Adrenal gland (tissue), 12 donors: ENCODE results near the gene C1R. TPM values are rescaled to one million over a fixed set of nuclear protein-coding genes. Genes with fewer than 3 reads are reported as not detected.
A peak's percentile ranks its signal among the peaks of the same experiment; 100 is the strongest.

Experiments
- DNase-seq, 7 donors: peaks; one replicate each; pipeline ENCODE4 v3.0.0-alpha.2; 2019 to 2020
- H3K27ac ChIP-seq, 5 donors: fragments of 200-600 bp; sonication (generic) in 4 of 5; 1 replicate in 3 of 5; 2 replicates in 2 of 5; pipeline versions ENCODE4 v1.5.1 to v1.8.0; 2016 to 2020; ENCODE audit warnings: mild to moderate bottlenecking in 1 of 5
- H3K27me3 ChIP-seq: fragments of 200-600 bp; 2 replicates; pipeline ENCODE4 v1.8.0; 2021
- H3K36me3 ChIP-seq, 2 donors: fragments of 200-600 bp; replicated peaks in 1 of 2; 1 replicate in 1 of 2; 2 replicates in 1 of 2; pipeline versions ENCODE4 v1.5.1 to v1.8.0; 2018 to 2022
- H3K4me1 ChIP-seq, 2 donors: fragments of 200-600 bp; replicated peaks in 1 of 2; 1 replicate in 1 of 2; 2 replicates in 1 of 2; pipeline versions ENCODE4 v1.5.1 to v1.8.0; 2018 to 2021
- H3K4me3 ChIP-seq, 4 donors: fragments of 200-600 bp; sonication (generic) in 3 of 4; one replicate each; pipeline ENCODE4 v1.5.1; 2016 to 2018
- H3K9me3 ChIP-seq, 3 donors: fragments of 200-600 bp; sonication (generic) in 1 of 3; replicated peaks in 1 of 3; 1 replicate in 2 of 3; 2 replicates in 1 of 3; pipeline versions ENCODE4 v1.5.1 to v1.8.0; 2016 to 2021
- CTCF ChIP-seq, 6 experiments: fragments of 450-650 bp in 4 of 6; fragments of 200-600 bp in 2 of 6; sonication (generic) in 1 of 6; IDR thresholded peaks; 1 replicate in 5 of 6; 2 replicates in 1 of 6; pipeline versions ENCODE4 v1.5.1 to v1.8.0; 2016 to 2021; ENCODE audit warnings: antibody characterized with exemption in 6 of 6, mild to moderate bottlenecking in 2 of 6, moderate library complexity in 1 of 6
- POLR2A ChIP-seq, 2 donors: fragments of 450-650 bp; IDR thresholded peaks; one replicate each; pipeline ENCODE4 v1.6.1; 2017; ENCODE audit warnings: antibody characterized with exemption in 2 of 2, mild to moderate bottlenecking in 2 of 2, moderate library complexity in 1 of 2
- WGBS, 4 donors: extraction: QIAGEN DNeasy Blood & Tissue Kit in 2 of 4; methylation state at CpG; one replicate each; pipeline versions ENCODE4 v1.1.5 to v1.1.7; 2013 to 2017; 5-methylcytosine and 5-hydroxymethylcytosine counted together
- intact Hi-C, 2 donors: fragments of 100-400 bp; cut with DNase I; formaldehyde crosslinking; loops; one replicate each; pipeline versions ENCODE4 v1.14.1 to v1.15.0; 2022 to 2023
- polyA plus RNA-seq, 3 donors: library from polyadenylated mRNA; stranded (reverse); fragments of 200-250 nt in 2 of 3; fragments of 350-450 nt in 1 of 3; fragmentation: Illumina TruSeq in 1 of 3; extraction: RNeasy Lipid Tissue Mini Kit (QIAGEN cat#74804) in 1 of 3; gene quantifications; one replicate each; pipeline ENCODE4 v1.2.3, GENCODE V29; 2013 to 2014
- total RNA-seq, 9 donors: library from RNA; depleted of rRNA in 4 of 9; stranded (reverse); fragments of >200 nt in 4 of 9; fragments of 120-200 nt in 1 of 9; fragmentation: NEBNext Ultra II Directional in 1 of 9; extraction: Animal tissue kit (Norgen Biotek cat#: 25700) in 1 of 9; gene quantifications; one replicate each; pipeline versions ENCODE4 v1.1.0 to v1.2.4, GENCODE V29; 2013 to 2023
- donor health status: healthy with polysubstance abuse.
- donor health status: Bipolar disorder and iron deficiency.
- donor health status: DM: yes; HTN: yes; CAD: no.
- donor health status: DM: no; HTN: no; CAD: no.
- donor health status: DM: no; HTN: no; CAD: no.
- donor health status: DM: yes; HTN: yes; CAD: no.

Gene C1R
- total and polyA plus RNA-seq, 12 donors = 10.3 to 1,160 (median 366) TPM

- no peaks in the 10 kb centered on the region for H3K27me3 ChIP-seq
- no peak for TF ChIP-seq POLR2A (IDR thresholded peaks at IDR 0.05)
- TF ChIP-seq CTCF (IDR thresholded peaks at IDR 0.05) = no peak
- intact Hi-C loops = no loop called here
- H3K27ac ChIP-seq = peak overlapping the region in 1 of 5 donors; percentile 84
- no peaks in the 10 kb centered on the region for H3K9me3 ChIP-seq
- no peak for DNase-seq
- peaks cover 20 to 32% of the 10 kb centered on the region in 2 donors for H3K4me1 ChIP-seq
- H3K4me3 ChIP-seq = peak overlapping the region in 1 of 4 donors; percentile 63
- H3K36me3 ChIP-seq = peaks cover 0 to 26% of the 10 kb centered on the region in 2 donors
- 45 to 53% (median 45%) methylated on average over 7 of the region's 7 CpGs for WGBS, 4 donors
These were observed 39.2 kb upstream of the C1R start for GRCh38 chr12:7131502-7131866.

- Histone ChIP-seq H3K27ac (peak overlapping the region in 3 of 5 donors; percentile 55 to 84 (median 73)), H3K4me3 (peak overlapping the region in 3 of 4 donors; percentile 23 to 63 (median 45)), H3K36me3 (peaks cover 0 to 20% of the 10 kb centered on the region in 2 donors), H3K4me1 (peaks cover 20 to 32% of the 10 kb centered on the region in 2 donors), H3K27me3 (no peaks in the 10 kb centered on the region), H3K9me3 (no peaks in the 10 kb centered on the region)
- WGBS, 4 donors = 3 to 4% (median 4%) methylated on average over 29 to 32 of the region's 32 CpGs
- intact Hi-C loops = no loop called here
- peak; percentile 55 to 84 (median 62) for DNase-seq
- TF ChIP-seq POLR2A (IDR thresholded peaks at IDR 0.05) = peak in 1 of 2 donors; percentile 11
- no peak for TF ChIP-seq CTCF (IDR thresholded peaks at IDR 0.05)
These were observed 38.7 kb upstream of the C1R start for GRCh38 chr12:7130701-7131501.

GRCh38 chr12:7129872-7130691, 37.8 kb upstream of the C1R start, which contains the start of gene CLSTN3:
Gene CLSTN3, plus strand, starts transcription at chr12:7130371. Its CDS starts 278 bp downstream, at chr12:7130649.
- Histone ChIP-seq H3K4me3 (peak within 1 kb of the TSS; percentile 45 to 78 (median 54)), H3K27ac (peak within 1 kb of the TSS in 4 of 5 donors; percentile 16 to 84 (median 64)), H3K4me1 (peaks cover 20 to 32% of the 10 kb centered on the region in 2 donors), H3K36me3 (peaks cover 0 to 12% of the 10 kb centered on the region in 2 donors), H3K9me3 (no peaks in the 10 kb centered on the region), H3K27me3 (no peaks in the 10 kb centered on the region)
- intact Hi-C loops = no loop called here
- DNase-seq = peak; percentile 79 to 91 (median 84)
- WGBS, 4 donors = 0% methylated on average over 2 to 40 of the region's 40 CpGs
- TF ChIP-seq CTCF (IDR thresholded peaks at IDR 0.05) = no peak
- peak in 1 of 2 donors; percentile 44 for TF ChIP-seq POLR2A (IDR thresholded peaks at IDR 0.05)
